ENCODE measurements around the gene TTLL8. TPM values are rescaled to one million over a fixed set of nuclear protein-coding genes. Genes with fewer than 3 reads are reported as not detected.

TTLL8 gene
- total and polyA plus RNA-seq, 7 donors, result not detected

- Histone ChIP-seq H3K4me3 (no peak overlapping the region), H3K27me3 (ENCODE audit: insufficient read depth in 3 of 3, low read length in 2 of 3) (peaks cover 0 to 41% (median 13%) of the 10 kb centered on the region in 3 donors), H3K4me1 (no peaks in the 10 kb centered on the region), H3K27ac (no peak overlapping the region), H3K9me3 (no peaks in the 10 kb centered on the region), H3K36me3 (ENCODE audit: insufficient read depth in 1 of 2, low read depth in 1 of 2) (no peaks in the 10 kb centered on the region)
- ATAC-seq (no peak), DNase-seq (no peak)
- intact Hi-C loops (cut with DNase I), result no loop called here
- 50 to 64% (median 62%) methylated on average over 3 of the region's 3 CpGs for WGBS, 3 donors
- no peak for TF ChIP-seq CTCF (IDR thresholded peaks at IDR 0.05)
Measured at GRCh38 chr22:50019316-50019715, 38.8 kb downstream of the TTLL8 start.

GRCh38 chr22:50018608-50019285 is 39.4 kb downstream of the TTLL8 start:
- TF ChIP-seq CTCF (IDR thresholded peaks at IDR 0.05), result no peak
- DNase-seq (no peak), ATAC-seq (no peak)
- no peaks in the 10 kb centered on the region for H3K4me1 ChIP-seq
- H3K4me3 ChIP-seq, result no peak overlapping the region
- H3K36me3 ChIP-seq (ENCODE audit: insufficient read depth in 1 of 2, low read depth in 1 of 2), result no peaks in the 10 kb centered on the region
- 62 to 66% (median 64%) methylated on average over 11 of the region's 11 CpGs for WGBS, 3 donors
- no peak overlapping the region for H3K27ac ChIP-seq
- no peaks in the 10 kb centered on the region for H3K9me3 ChIP-seq
- intact Hi-C loops (cut with DNase I), result no loop called here
- peaks cover 0 to 41% (median 18%) of the 10 kb centered on the region in 3 donors for H3K27me3 ChIP-seq (ENCODE audit: insufficient read depth in 3 of 3, low read length in 2 of 3)

GRCh38 chr22:50017701-50018224 is 40.3 kb downstream of the TTLL8 start:
- Histone ChIP-seq H3K4me1 (no peaks in the 10 kb centered on the region), H3K27ac (no peak overlapping the region), H3K27me3 (ENCODE audit: insufficient read depth in 3 of 3, low read length in 2 of 3) (peaks cover 0 to 46% (median 22%) of the 10 kb centered on the region in 3 donors), H3K9me3 (no peaks in the 10 kb centered on the region), H3K36me3 (ENCODE audit: insufficient read depth in 1 of 2, low read depth in 1 of 2) (no peaks in the 10 kb centered on the region), H3K4me3 (no peak overlapping the region)
- WGBS, 3 donors, result 81 to 84% (median 82%) methylated on average over 6 of the region's 6 CpGs
- no peak for DNase-seq
- no peak for ATAC-seq
- no peak for TF ChIP-seq CTCF (IDR thresholded peaks at IDR 0.05)
- intact Hi-C loops (cut with DNase I), result no loop called here

GRCh38 chr22:50016988-50017700 is 41.0 kb downstream of the TTLL8 start:
- ATAC-seq (peak in 1 of 4 donors; percentile 38), DNase-seq (no peak)
- TF ChIP-seq CTCF (IDR thresholded peaks at IDR 0.05), result no peak
- H3K4me1 ChIP-seq, result no peaks in the 10 kb centered on the region
- no peaks in the 10 kb centered on the region for H3K36me3 ChIP-seq (ENCODE audit: insufficient read depth in 1 of 2, low read depth in 1 of 2)
- 52 to 64% (median 55%) methylated on average over 21 of the region's 21 CpGs for WGBS, 3 donors
- no peak overlapping the region for H3K4me3 ChIP-seq
- no peaks in the 10 kb centered on the region for H3K9me3 ChIP-seq
- H3K27me3 ChIP-seq (ENCODE audit: insufficient read depth in 3 of 3, low read length in 2 of 3), result peaks cover 0 to 53% (median 26%) of the 10 kb centered on the region in 3 donors
- H3K27ac ChIP-seq, result no peak overlapping the region
- intact Hi-C loops (cut with DNase I), result no loop called here

All from psoas muscle (tissue), 8 donors.